ENCODE results near the gene ADCK2.

Gene ADCK2

DNA sequence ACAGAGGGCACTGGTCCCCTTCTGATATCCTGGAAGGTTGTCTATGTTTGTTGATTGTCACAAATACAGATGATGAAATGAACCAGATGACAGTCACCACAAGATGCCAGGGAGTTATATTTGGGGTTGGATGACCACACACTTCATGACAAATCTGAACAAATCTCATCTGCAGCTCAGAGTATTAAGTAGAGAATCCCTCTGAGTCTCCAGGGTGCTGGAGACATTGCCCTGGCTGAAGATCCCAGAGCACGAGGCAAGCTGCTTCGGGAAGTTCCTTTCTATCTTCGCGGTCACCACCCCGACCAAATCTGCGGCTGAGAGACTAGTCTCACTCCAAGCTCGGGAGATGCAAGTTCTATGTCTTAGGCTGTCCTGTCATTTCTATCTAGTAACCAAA, 41.1 kb upstream of the ADCK2 start:
- TF ChIP-seq, protein P1, sequence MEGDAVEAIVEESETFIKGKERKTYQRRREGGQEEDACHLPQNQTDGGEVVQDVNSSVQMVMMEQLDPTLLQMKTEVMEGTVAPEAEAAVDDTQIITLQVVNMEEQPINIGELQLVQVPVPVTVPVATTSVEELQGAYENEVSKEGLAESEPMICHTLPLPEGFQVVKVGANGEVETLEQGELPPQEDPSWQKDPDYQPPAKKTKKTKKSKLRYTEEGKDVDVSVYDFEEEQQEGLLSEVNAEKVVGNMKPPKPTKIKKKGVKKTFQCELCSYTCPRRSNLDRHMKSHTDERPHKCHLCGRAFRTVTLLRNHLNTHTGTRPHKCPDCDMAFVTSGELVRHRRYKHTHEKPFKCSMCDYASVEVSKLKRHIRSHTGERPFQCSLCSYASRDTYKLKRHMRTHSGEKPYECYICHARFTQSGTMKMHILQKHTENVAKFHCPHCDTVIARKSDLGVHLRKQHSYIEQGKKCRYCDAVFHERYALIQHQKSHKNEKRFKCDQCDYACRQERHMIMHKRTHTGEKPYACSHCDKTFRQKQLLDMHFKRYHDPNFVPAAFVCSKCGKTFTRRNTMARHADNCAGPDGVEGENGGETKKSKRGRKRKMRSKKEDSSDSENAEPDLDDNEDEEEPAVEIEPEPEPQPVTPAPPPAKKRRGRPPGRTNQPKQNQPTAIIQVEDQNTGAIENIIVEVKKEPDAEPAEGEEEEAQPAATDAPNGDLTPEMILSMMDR (IDR thresholded peaks at IDR 0.05; ENCODE audit: borderline replicate concordance, insufficient read depth, low read depth, low read length) = no peak
- H3K4me3 ChIP-seq (ENCODE audit: low read depth, low read length) = no peak overlapping the region

DNA sequence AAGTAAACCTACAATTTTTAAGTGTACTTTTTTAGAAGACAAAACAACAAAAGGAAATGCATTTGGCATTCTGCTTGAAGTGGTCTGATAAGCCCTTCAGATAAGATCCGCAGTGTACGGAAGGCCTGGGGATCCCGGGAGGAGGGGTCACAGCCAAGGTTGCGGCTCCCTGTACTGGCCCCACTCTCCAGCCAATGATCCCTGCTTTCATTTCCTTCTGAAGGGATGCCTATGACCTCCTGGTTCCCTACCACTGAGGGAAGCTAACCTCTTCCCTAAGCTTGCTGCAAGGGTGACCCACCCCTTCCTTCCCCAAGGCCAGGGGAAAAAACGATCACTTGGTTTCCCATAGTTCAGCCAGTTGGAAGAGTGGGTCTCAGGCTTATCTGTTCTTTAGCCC, 37.4 kb upstream of the ADCK2 start:
- TF ChIP-seq, protein P1 (IDR thresholded peaks at IDR 0.05; ENCODE audit: borderline replicate concordance, insufficient read depth, low read depth, low read length) = no peak
- no peak overlapping the region for H3K4me3 ChIP-seq (ENCODE audit: low read depth, low read length)

DNA sequence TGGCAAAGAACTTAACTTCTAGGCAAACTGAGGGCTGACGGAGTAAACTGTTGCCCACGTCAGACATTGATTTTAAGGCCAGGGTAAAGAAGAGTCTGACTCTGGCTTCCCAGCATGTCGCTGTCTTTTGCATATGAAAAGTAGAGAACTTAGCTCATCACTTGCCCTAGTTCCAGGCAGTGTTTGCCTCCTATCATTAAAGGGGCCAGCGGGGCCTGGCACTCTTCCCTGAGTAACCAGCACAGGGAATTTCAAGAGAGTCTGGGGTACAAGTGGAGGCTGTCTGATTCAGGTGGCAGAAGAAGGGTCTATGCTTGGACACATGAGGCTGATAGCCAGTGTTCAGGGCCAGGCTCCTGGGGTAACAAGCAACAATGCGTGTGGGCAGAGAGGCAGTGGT, 36.9 kb upstream of the ADCK2 start:
- H3K4me3 ChIP-seq (ENCODE audit: low read depth, low read length) = no peak overlapping the region
- TF ChIP-seq, protein P1 (IDR thresholded peaks at IDR 0.05; ENCODE audit: borderline replicate concordance, insufficient read depth, low read depth, low read length) = no peak

DNA sequence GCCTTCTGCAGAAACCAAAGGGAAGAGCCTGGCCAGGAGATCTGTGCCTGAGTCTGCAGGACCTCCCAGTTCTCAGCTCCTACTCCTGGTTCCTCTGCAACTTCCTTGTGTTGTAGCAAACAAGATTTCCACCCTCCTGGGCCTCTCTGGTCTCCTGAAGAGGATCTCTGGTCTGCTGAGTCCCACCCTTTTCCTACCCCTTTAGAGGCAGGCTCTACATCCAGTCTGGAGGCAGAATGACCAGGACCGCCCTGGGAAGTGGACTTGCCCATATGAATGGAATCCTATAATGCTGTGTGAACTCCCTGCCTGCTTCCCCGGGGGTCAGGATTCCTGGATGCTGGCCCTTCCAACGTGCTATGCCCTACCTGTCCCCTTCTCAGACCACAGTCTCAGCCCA, 35.3 kb upstream of the ADCK2 start:
- H3K4me3 ChIP-seq (ENCODE audit: low read depth, low read length) = no peak overlapping the region
- TF ChIP-seq, protein P1 (IDR thresholded peaks at IDR 0.05; ENCODE audit: borderline replicate concordance, insufficient read depth, low read depth, low read length) = no peak

DNA sequence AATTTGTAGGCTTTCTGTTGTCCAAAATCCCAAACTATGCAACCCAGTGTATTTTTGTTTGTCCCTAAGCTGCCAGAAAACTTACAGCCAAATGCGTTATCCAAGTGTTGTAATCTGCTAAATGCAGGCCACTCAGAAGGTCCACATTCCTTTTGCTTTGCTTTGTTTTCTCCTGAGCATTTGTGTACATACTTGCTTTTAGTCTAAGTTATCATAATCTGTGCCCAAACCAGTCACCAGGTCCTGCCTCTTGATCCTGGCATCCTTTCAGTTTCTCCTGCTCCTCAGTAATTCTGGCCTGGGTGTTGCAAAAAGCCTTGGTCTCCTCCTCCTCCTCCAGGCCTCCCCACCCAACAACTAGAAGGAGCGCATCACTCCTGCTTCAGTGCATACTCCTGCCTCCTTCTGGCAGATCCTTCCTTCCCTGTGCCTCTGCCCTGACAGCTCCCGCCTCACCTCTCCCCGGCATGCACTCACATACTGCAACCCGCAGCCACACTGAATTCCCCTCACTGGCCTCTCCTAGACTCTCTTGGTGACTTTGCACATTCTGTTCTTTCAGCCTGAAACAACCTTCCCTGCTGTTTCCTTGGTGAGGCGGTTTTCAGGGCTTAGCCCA, 34.5 kb upstream of the ADCK2 start:
- TF ChIP-seq, protein P1 (IDR thresholded peaks at IDR 0.05; ENCODE audit: borderline replicate concordance, insufficient read depth, low read depth, low read length) = no peak
- H3K4me3 ChIP-seq (ENCODE audit: low read depth, low read length) = no peak overlapping the region

DNA sequence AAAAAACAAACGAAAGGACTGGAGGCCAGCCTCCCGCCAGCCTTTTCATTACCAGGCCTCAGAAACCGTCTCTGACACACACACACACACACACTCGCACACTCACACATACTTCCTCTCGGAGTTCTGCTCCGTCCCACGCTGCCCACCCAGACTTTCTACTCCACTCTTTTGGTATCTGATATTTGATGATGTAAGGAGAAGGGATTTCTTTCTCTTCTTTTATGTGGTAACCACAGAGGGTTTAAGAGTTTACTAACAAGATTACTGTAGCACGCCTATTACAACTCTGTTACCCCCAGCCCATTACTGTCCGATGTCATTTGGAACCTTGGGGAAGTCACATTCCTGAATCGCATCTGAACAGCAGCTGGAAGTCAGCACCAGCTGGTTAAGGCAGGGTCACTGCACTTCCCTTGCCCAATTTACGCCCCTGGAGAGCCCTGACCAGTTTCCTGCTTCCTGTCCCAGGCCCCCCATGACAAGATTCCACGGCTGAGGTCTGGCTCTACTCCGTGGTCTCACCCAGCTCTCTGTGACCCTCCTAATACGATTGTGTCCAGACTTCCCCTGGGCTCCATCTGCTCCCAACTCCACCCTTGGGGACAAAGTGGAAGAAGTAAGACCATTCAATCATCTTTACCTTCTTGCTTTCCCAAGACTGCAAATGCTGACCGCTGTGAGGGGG, 33.2 kb upstream of the ADCK2 start:
- TF ChIP-seq, protein P1 (IDR thresholded peaks at IDR 0.05; ENCODE audit: borderline replicate concordance, insufficient read depth, low read depth, low read length) = no peak
- no peak overlapping the region for H3K4me3 ChIP-seq (ENCODE audit: low read depth, low read length)

DNA sequence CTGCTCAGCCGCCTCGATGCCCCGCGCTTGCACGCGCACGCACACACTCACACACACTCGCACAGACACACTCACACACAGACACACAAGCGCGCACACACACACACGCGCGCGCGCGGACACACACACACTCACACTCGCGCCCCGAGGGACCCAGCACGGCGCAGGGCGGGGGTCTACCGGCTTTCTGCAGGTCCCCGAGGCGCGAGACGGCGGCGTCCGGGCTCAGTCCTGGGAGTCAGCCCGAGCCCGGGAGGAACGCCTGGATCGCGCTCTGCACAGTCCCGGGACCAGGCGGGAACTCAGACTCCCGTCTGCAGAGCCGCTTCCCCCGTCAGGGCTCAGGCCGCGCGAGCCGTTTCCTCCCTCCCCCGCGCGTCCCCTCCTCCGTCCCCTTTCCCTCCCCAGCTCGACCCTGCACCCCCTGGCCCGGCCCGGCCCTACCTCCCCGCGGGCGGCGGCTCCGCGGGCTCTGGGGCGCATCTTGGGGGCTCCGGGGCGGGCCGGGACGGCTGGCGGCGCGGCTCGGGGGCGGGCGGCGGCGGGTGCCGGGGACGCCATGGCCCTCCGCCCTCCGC, 32.6 kb upstream of the ADCK2 start:
- no peak overlapping the region for H3K4me3 ChIP-seq (ENCODE audit: low read depth, low read length)
- TF ChIP-seq, protein P1 (IDR thresholded peaks at IDR 0.05; ENCODE audit: borderline replicate concordance, insufficient read depth, low read depth, low read length) = no peak
